ENCODE data around the gene EXOC4.
"Not testable (repeated sequence)": the region's sequence is repeated elsewhere in the genome, so short reads cannot be mapped to it uniquely, and the experiment has no call there.

Gene EXOC4

DNA sequence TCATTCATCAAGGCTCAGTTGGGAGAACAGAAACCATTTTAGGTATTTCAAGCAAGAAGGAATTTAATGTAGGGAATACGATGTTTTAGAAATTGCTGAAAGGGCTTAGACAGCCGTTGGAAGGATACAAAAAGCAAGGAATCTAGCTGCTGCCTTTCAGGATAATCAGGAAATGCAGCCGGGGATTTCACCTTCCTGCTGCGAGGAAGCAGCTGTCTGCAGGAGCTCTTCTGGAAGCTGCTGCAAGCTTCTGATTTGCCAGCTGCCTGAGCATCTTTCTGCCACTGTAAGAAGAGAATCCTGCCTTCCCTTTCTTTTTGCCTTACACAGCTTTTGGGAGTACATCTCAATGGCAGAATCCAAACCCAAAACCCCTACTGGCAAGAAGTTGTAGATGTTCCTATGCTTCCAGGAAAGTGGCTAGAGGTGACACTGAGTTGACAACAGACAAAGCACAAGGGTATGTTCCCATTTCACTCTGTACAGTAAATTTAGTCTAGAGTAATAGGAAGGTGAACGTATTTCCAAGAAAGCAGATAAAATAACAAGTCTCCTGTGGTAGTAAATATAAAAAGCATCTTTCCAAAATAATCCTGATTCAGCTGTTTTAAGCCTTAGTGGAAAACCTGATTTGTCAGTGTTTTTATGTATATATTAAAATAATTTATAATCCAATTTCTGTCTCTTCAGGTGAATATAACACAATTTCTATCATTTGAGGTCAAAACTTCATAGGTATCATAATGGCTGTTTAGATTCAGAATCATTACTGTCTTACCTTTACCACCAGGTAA is 725.8 kb downstream of the EXOC4 start:
- H3K4me3 ChIP-seq (ENCODE audit: low read length), result no peak overlapping the region
- no peaks in the 10 kb centered on the region for H3K4me1 ChIP-seq (ENCODE audit: control insufficient read depth, insufficient read depth, low read length)
- no peak for DNase-seq (ENCODE audit: low read depth)

DNA sequence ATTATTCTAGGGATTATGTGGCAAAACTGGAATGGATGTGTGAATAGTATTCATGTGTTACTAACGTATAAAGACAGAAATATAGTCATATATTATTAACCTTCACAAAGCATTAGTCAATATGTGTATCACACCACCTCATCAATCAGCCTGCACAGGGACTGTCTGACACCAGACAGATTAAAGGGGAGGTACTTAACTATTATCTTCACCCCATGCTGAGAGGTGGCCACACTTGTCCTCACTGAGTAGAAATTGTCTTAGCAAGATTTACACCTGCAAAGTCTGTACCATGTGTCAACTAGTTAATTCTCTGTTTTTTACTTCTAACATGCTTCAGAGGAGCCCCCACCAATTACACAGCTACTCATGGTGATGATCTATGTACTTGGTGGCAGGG is 727.9 kb downstream of the EXOC4 start:
- Histone ChIP-seq H3K9ac (ENCODE audit: low read length) (no peak overlapping the region), H3K36me3 (ENCODE audit: control insufficient read depth, insufficient read depth, low read length, severe bottlenecking) (no peaks in the 10 kb centered on the region), H3K9me3 (ENCODE audit: control insufficient read depth, low read length) (no peaks in the 10 kb centered on the region), H3K4me1 (ENCODE audit: control insufficient read depth, insufficient read depth, low read length) (no peaks in the 10 kb centered on the region), H3K27me3 (replicated peaks; ENCODE audit: control insufficient read depth, insufficient read depth, low read length) (no peaks in the 10 kb centered on the region), H3K4me3 (ENCODE audit: low read length) (no peak overlapping the region)
- no peak for DNase-seq (ENCODE audit: low read depth)

More for the DNA sequence above, 725.8 kb downstream of the EXOC4 start:
- H3K27me3 ChIP-seq (replicated peaks; ENCODE audit: control insufficient read depth, insufficient read depth, low read length), result no peaks in the 10 kb centered on the region
- H3K36me3 ChIP-seq (ENCODE audit: control insufficient read depth, insufficient read depth, low read length, severe bottlenecking), result no peaks in the 10 kb centered on the region
- H3K9ac ChIP-seq (ENCODE audit: low read length), result no peak overlapping the region
- H3K9me3 ChIP-seq (ENCODE audit: control insufficient read depth, low read length), result no peaks in the 10 kb centered on the region

DNA sequence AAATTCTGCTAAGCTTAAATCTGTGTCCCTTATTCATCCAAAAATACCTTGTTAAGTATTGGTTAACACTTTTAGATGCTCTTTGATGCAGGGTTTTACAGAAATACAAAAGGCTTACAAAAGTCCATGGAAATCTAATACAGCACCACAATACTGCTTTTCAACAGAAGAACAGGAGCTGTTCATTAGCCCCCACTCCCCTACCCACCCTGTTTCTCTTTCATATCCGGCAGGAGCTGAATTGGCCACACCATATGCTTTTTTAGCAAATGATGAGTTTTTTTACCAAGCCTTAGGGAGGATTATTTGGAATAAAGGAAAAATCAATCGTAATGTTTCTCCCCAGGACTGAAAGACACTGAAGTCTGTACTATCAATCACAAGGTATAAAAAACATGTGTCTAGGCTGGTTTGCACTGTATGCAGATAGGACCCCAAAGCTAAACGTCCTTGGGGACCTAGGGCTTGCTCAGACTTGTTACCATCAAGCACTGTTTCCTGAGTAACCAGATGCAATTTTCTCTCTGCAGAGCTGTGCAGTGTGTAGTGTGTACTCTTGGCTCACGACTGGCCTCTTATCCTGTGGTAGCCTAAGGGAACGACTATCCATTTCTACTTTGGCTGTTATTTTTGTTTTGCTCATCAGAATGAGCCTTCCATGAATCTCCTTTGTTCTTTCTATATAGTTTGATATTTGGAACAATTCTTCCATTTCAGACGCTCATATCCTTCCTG is 731.0 kb downstream of the EXOC4 start:
- Histone ChIP-seq H3K4me1 (ENCODE audit: control insufficient read depth, insufficient read depth, low read length) (no peaks in the 10 kb centered on the region), H3K9ac (ENCODE audit: low read length) (no peak overlapping the region), H3K4me3 (ENCODE audit: low read length) (no peak overlapping the region), H3K36me3 (ENCODE audit: control insufficient read depth, insufficient read depth, low read length, severe bottlenecking) (no peaks in the 10 kb centered on the region), H3K27me3 (replicated peaks; ENCODE audit: control insufficient read depth, insufficient read depth, low read length) (no peaks in the 10 kb centered on the region), H3K9me3 (ENCODE audit: control insufficient read depth, low read length) (no peaks in the 10 kb centered on the region)
- DNase-seq (ENCODE audit: low read depth), result peak; percentile 20

DNA sequence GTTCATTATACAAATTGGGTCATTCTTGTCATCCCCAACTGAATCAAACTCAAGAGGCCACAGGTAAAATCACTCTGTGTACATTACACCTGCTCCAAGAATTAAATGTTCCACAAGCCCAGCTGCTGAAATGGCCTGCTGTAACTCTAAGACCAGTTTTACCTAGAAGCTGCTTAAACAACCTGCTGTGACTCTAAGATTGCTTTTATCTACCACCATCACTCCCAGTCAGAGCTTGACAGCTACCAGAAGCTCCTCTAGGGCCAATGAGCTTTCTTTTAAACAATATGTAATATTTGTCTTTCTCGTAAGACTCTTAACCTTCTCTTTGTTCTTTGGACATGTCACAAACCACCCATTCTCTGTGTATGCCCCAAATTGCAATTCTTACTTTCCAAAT is 732.4 kb downstream of the EXOC4 start:
- H3K9ac ChIP-seq (ENCODE audit: low read length), result no peak overlapping the region
- no peaks in the 10 kb centered on the region for H3K36me3 ChIP-seq (ENCODE audit: control insufficient read depth, insufficient read depth, low read length, severe bottlenecking)
- DNase-seq (ENCODE audit: low read depth), result no peak
- no peak overlapping the region for H3K4me3 ChIP-seq (ENCODE audit: low read length)
- H3K9me3 ChIP-seq (ENCODE audit: control insufficient read depth, low read length), result no peaks in the 10 kb centered on the region
- H3K4me1 ChIP-seq (ENCODE audit: control insufficient read depth, insufficient read depth, low read length), result no peaks in the 10 kb centered on the region
- H3K27me3 ChIP-seq (replicated peaks; ENCODE audit: control insufficient read depth, insufficient read depth, low read length), result no peaks in the 10 kb centered on the region

DNA sequence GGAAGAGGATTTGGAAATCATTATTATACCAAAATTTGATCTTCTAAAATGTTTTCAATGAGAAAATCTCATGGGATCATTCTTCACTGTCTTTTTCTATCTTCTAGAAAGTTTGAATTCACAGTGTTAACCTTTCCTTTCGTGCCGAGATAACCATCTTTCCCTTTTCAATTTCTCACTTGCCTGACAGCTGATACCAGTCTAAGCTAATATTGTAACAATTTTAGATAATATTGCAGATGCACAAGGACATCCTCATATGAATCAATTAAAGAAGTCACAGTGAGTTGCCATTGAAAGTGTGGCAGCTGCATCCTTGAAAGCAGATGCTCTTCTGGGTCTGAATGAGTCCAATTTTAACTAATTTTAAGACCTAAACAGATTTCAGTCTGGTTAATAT is 734.7 kb downstream of the EXOC4 start:
- DNase-seq (ENCODE audit: low read depth), result no peak
- H3K36me3 ChIP-seq (ENCODE audit: control insufficient read depth, insufficient read depth, low read length, severe bottlenecking), result no peaks in the 10 kb centered on the region

DNA sequence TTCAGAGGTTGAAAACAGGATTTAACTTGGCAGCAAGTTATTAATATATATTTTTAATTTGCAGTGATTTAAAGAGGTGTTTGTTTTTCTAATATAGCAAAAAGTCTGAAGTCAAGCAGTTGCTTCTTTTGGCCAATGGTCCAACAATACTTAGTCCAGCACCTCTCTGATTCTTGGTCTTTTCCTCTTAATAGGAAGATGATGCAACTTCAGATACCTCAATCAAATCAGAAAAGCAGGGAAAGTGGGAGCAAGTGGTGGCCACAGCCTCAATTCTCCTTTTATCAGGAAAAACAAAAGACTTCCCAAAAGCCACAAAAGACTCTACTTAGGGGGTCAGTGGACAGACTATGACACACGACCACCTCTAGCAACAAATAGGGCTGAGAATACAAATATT is 740.7 kb downstream of the EXOC4 start:
- H3K9ac ChIP-seq (ENCODE audit: low read length), result no peak overlapping the region
- peaks cover 2% of the 10 kb centered on the region for H3K9me3 ChIP-seq (ENCODE audit: control insufficient read depth, low read length)
- H3K4me1 ChIP-seq (ENCODE audit: control insufficient read depth, insufficient read depth, low read length), result peaks cover 5% of the 10 kb centered on the region
- DNase-seq (ENCODE audit: low read depth), result no peak
- H3K4me3 ChIP-seq (ENCODE audit: low read length), result no peak overlapping the region
- H3K27me3 ChIP-seq (replicated peaks; ENCODE audit: control insufficient read depth, insufficient read depth, low read length), result no peaks in the 10 kb centered on the region
- no peaks in the 10 kb centered on the region for H3K36me3 ChIP-seq (ENCODE audit: control insufficient read depth, insufficient read depth, low read length, severe bottlenecking)

More for the DNA sequence above, 734.7 kb downstream of the EXOC4 start:
- no peaks in the 10 kb centered on the region for H3K27me3 ChIP-seq (replicated peaks; ENCODE audit: control insufficient read depth, insufficient read depth, low read length)
- peaks cover 2% of the 10 kb centered on the region for H3K9me3 ChIP-seq (ENCODE audit: control insufficient read depth, low read length)
- H3K9ac ChIP-seq (ENCODE audit: low read length), result no peak overlapping the region
- no peaks in the 10 kb centered on the region for H3K4me1 ChIP-seq (ENCODE audit: control insufficient read depth, insufficient read depth, low read length)
- H3K4me3 ChIP-seq (ENCODE audit: low read length), result no peak overlapping the region

DNA sequence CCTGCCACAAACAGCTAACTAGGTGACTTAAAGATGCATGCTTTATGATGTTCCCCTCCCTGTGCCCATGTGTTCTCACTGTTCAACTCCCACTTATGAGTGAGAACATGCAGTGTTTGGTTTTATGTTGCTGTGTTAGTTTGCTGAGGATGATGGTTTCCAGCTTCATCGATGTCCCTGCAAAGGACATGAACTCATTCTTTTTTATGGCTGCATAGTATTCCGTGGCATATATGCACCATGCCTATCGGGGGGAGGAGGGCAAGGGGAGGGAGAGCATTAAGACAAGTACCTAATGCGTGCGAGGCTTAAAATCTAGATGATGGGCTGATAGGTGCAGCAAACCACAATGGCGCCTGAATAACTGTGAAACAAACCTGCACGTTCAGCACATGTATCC is 741.2 kb downstream of the EXOC4 start:
- not testable (repeated sequence) for H3K9me3 ChIP-seq (ENCODE audit: control insufficient read depth, low read length); H3K9ac ChIP-seq (ENCODE audit: low read length); H3K27me3 ChIP-seq (replicated peaks; ENCODE audit: control insufficient read depth, insufficient read depth, low read length); H3K36me3 ChIP-seq (ENCODE audit: control insufficient read depth, insufficient read depth, low read length, severe bottlenecking); DNase-seq (ENCODE audit: low read depth); H3K4me3 ChIP-seq (ENCODE audit: low read length); H3K4me1 ChIP-seq (ENCODE audit: control insufficient read depth, insufficient read depth, low read length)

DNA sequence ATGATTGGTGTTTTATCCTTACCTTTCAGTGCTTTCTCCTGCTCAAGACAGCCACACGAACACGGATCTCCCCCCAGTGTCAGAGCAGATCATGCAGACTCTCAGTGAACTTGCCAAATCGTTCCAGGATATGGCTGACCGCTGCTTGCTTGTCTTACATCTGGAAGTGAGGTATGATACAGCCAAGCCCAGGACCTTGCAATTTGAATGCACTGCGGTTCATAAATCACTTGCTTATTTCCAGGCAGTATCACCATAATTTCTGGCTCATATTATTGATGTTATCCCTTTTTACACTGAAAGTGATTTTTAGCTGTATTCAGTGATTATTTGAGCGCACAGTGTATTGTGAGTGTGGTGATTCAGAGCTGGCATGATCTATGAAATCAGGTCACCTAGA is 744.6 kb downstream of the EXOC4 start:
- H3K4me3 ChIP-seq (ENCODE audit: low read length), result no peak overlapping the region
- H3K36me3 ChIP-seq (ENCODE audit: control insufficient read depth, insufficient read depth, low read length, severe bottlenecking), result no peaks in the 10 kb centered on the region
- DNase-seq (ENCODE audit: low read depth), result no peak
- no peaks in the 10 kb centered on the region for H3K9me3 ChIP-seq (ENCODE audit: control insufficient read depth, low read length)
- H3K9ac ChIP-seq (ENCODE audit: low read length), result no peak overlapping the region
- peaks cover 5% of the 10 kb centered on the region for H3K4me1 ChIP-seq (ENCODE audit: control insufficient read depth, insufficient read depth, low read length)
- H3K27me3 ChIP-seq (replicated peaks; ENCODE audit: control insufficient read depth, insufficient read depth, low read length), result no peaks in the 10 kb centered on the region

DNA sequence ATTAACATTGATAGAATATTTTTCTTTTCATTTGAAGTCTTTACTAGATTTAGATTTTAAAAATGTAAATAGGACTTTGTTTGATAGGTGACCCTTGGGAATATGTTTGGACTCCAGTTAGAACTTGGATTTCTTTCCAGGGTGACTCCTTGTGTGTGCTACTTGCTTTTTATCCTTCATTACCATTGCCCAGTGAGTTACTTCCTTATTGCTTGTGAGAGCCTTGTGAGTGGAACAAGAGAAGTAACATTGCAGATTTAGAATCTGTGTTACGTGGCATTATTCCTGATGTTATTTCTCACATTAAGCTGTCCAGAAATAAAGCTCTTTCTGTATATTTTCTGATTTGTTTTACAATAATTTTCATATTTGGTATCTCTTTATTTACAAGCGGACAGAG is 746.3 kb downstream of the EXOC4 start:
- H3K9me3 ChIP-seq (ENCODE audit: control insufficient read depth, low read length), result no peaks in the 10 kb centered on the region
- DNase-seq (ENCODE audit: low read depth), result no peak
- peaks cover 5% of the 10 kb centered on the region for H3K4me1 ChIP-seq (ENCODE audit: control insufficient read depth, insufficient read depth, low read length)
- no peak overlapping the region for H3K9ac ChIP-seq (ENCODE audit: low read length)
- no peaks in the 10 kb centered on the region for H3K36me3 ChIP-seq (ENCODE audit: control insufficient read depth, insufficient read depth, low read length, severe bottlenecking)
- no peak overlapping the region for H3K4me3 ChIP-seq (ENCODE audit: low read length)
- no peaks in the 10 kb centered on the region for H3K27me3 ChIP-seq (replicated peaks; ENCODE audit: control insufficient read depth, insufficient read depth, low read length)

DNA sequence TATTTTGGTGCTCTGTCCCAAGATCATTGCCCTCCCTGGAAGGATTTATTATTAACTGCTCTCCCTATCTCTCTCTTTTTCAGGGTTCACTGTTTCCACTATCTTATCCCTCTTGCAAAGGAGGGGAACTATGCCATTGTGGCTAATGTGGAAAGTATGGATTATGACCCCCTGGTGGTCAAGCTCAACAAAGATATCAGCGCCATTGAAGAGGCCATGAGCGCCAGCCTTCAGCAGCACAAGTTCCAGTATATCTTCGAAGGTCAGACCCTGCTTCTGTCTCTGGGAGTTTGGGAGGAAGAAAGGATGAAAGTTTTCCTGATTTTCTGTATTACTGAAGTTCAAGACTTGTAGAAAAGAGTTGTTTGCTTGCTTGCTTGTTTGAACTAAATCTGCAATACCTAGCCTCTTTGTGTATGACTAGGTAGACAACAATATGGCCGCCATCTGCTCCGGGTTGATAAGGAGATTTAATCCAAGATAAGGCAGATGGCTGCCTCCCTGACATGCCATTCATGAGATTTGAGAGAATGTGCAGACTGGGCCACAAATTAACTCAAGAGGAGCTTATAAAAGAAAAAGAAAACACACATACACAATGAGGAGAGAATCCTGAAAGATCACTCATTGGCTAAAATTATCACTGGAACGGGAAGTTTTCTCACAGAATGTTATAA is 752.1 kb downstream of the EXOC4 start:
- DNase-seq (ENCODE audit: low read depth), result no peak
- H3K4me1 ChIP-seq (ENCODE audit: control insufficient read depth, insufficient read depth, low read length), result no peaks in the 10 kb centered on the region
- no peak overlapping the region for H3K4me3 ChIP-seq (ENCODE audit: low read length)
- no peaks in the 10 kb centered on the region for H3K9me3 ChIP-seq (ENCODE audit: control insufficient read depth, low read length)
- H3K27me3 ChIP-seq (replicated peaks; ENCODE audit: control insufficient read depth, insufficient read depth, low read length), result no peaks in the 10 kb centered on the region
- H3K9ac ChIP-seq (ENCODE audit: low read length), result no peak overlapping the region
- peaks cover 3% of the 10 kb centered on the region for H3K36me3 ChIP-seq (ENCODE audit: control insufficient read depth, insufficient read depth, low read length, severe bottlenecking)

DNA sequence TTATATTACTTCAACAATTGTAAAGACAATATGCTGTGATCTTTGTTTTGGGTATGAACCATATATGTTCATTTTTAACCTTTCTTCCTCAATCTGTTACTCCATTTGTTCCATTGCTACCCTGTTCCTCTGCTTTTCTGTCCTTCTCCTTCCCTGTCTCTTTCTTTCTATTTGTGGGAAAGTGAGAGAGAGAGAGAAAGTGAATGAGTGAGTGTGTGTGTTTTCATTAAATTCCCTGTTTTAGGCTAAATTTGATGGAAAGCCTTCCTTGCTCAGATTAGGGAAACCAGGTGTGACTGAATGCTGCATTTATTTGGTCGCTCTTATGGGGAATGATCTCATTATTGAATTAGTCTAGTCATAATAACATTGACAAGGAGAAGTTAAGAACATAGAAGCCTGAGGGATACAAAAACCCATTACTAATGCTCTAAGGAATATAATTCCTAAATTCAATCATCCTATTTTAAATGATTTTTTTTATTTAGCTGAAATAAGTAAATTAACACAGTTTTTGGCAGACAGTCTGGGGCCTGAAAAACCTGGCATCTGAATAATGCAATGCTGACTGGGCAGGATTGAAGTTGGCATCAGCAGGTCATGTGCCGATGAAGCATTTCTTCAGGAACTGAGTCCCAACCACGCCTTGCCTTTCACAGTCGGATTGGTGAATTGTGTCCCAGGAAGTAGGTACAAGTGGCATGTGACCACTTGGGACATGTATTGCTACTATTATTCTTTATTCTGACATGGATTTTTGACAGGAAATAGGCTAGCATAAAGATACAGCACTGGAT is 756.6 kb downstream of the EXOC4 start:
- Histone ChIP-seq H3K9ac (ENCODE audit: low read length) (no peak overlapping the region), H3K4me1 (ENCODE audit: control insufficient read depth, insufficient read depth, low read length) (no peaks in the 10 kb centered on the region), H3K36me3 (ENCODE audit: control insufficient read depth, insufficient read depth, low read length, severe bottlenecking) (peaks cover 3% of the 10 kb centered on the region), H3K4me3 (ENCODE audit: low read length) (no peak overlapping the region), H3K27me3 (replicated peaks; ENCODE audit: control insufficient read depth, insufficient read depth, low read length) (no peaks in the 10 kb centered on the region), H3K9me3 (ENCODE audit: control insufficient read depth, low read length) (no peaks in the 10 kb centered on the region)
- no peak for DNase-seq (ENCODE audit: low read depth)

Measured in adipocyte (in vitro differentiated cells).